HEK293 (cell line): ENCODE data around the gene DHRS12.

Experiments
- CTCF ChIA-PET: fragments of 350-600 bp; formaldehyde crosslinking; extraction: SDS; loops from one replicate; lab custom pipeline; 2021; ENCODE audit warnings: antibody characterized with exemption; lab: Yijun Ruan, JAX
- POLR2A ChIA-PET: fragments of 300-600 bp; formaldehyde crosslinking; extraction: SDS; loops from one replicate; lab custom pipeline; 2020; ENCODE audit warnings: antibody characterized with exemption, inconsistent platforms; lab: Yijun Ruan, JAX
- H3K27ac ChIP-seq: fragments of 200-500 bp; sonication (Bioruptor generic); 2 replicates; pipeline ENCODE4 v1.5.1; 2014; ENCODE audit warnings: low read depth, low read length, control low read depth, inconsistent platforms; ENCODE audit errors: extremely low read depth
- H3K36me3 ChIP-seq, 2 experiments: fragments of 200-500 bp in 1 of 2; sonication (Bioruptor generic) in 1 of 2; 1 replicate in 1 of 2; 2 replicates in 1 of 2; pipeline ENCODE4 v1.5.1; 2014 to 2017; ENCODE audit warnings: inconsistent platforms in 2 of 2, low read length in 2 of 2; ENCODE audit not compliant: control insufficient read depth in 2 of 2, insufficient read depth in 1 of 2
- H3K4me1 ChIP-seq: fragments of 200-500 bp; sonication (Bioruptor generic); 2 replicates; pipeline ENCODE4 v1.5.1; 2014; ENCODE audit warnings: mild to moderate bottlenecking, low read length, inconsistent platforms; ENCODE audit not compliant: control insufficient read depth, insufficient read depth
- H3K4me3 ChIP-seq: 2 replicates; pipeline ENCODE4 v1.5.1; 2011; ENCODE audit warnings: low read depth, mild to moderate bottlenecking, control low read depth, low read length, moderate library complexity
- H3K9me3 ChIP-seq: fragments of 200-500 bp; sonication (Bioruptor generic); 2 replicates; pipeline ENCODE4 v1.5.1; 2014; ENCODE audit warnings: low read depth, low read length, inconsistent platforms; ENCODE audit not compliant: control insufficient read depth, insufficient read depth
- ATF2 ChIP-seq: fragments of 450-650 bp; formaldehyde crosslinking; IDR thresholded peaks from 2 replicates; pipeline ENCODE4 v1.5.1; 2016; ENCODE audit warnings: missing biosample characterization, missing genetic modification characterization, low read depth
- ELK4 ChIP-seq: IDR thresholded peaks from 2 replicates; pipeline ENCODE4 v1.6.1; 2011; ENCODE audit warnings: mild to moderate bottlenecking, low read depth, low read length, borderline replicate concordance
- FEZF1 ChIP-seq: fragments of 450-650 bp; formaldehyde crosslinking; IDR thresholded peaks from 2 replicates; pipeline ENCODE4 v1.5.1; 2016; ENCODE audit warnings: missing biosample characterization, missing genetic modification characterization
- GLIS2 ChIP-seq: fragments of 450-650 bp; formaldehyde crosslinking; IDR thresholded peaks from 2 replicates; pipeline ENCODE4 v1.5.1; 2016; ENCODE audit warnings: missing biosample characterization, missing genetic modification characterization
- PRDM10 ChIP-seq: fragments of 450-650 bp; formaldehyde crosslinking; IDR thresholded peaks from 2 replicates; pipeline ENCODE4 v1.5.1; 2016; ENCODE audit warnings: missing biosample characterization, missing genetic modification characterization
- SCRT2 ChIP-seq: fragments of 450-650 bp; formaldehyde crosslinking; IDR thresholded peaks from 2 replicates; pipeline ENCODE4 v1.5.1; 2016; ENCODE audit warnings: missing biosample characterization, missing genetic modification characterization
- ZBTB26 ChIP-seq: fragments of 450-650 bp; formaldehyde crosslinking; optimal IDR thresholded peaks from 2 replicates; pipeline ENCODE3; 2016; ENCODE audit warnings: missing biosample characterization, mild to moderate bottlenecking, missing genetic modification characterization
- ZFP69B ChIP-seq: fragments of 450-650 bp; formaldehyde crosslinking; IDR thresholded peaks from 2 replicates; pipeline ENCODE4 v1.5.1; 2016; ENCODE audit warnings: missing biosample characterization, missing genetic modification characterization
- ZNF114 ChIP-seq: fragments of 450-650 bp; formaldehyde crosslinking; IDR thresholded peaks from 2 replicates; pipeline ENCODE4 v1.5.0; 2017; ENCODE audit warnings: missing biosample characterization, missing genetic modification characterization
- ZNF140 ChIP-seq: fragments of 450-650 bp; formaldehyde crosslinking; IDR thresholded peaks from 2 replicates; pipeline ENCODE4 v1.5.1; 2016; ENCODE audit warnings: missing biosample characterization, missing genetic modification characterization
- ZNF24 ChIP-seq: fragments of 450-650 bp; formaldehyde crosslinking; IDR thresholded peaks from 2 replicates; pipeline ENCODE4 v1.5.1; 2016; ENCODE audit warnings: missing biosample characterization, missing genetic modification characterization
- ZNF26 ChIP-seq: fragments of 450-650 bp; formaldehyde crosslinking; IDR thresholded peaks from 2 replicates; pipeline ENCODE4 v1.5.1; 2016; ENCODE audit warnings: missing biosample characterization, missing genetic modification characterization
- ZNF274 ChIP-seq, 2 experiments: fragments of 200-500 bp in 1 of 2; fragments of 450-650 bp in 1 of 2; sonication (Bioruptor generic) in 1 of 2; formaldehyde crosslinking in 1 of 2; IDR thresholded peaks; 2 replicates each; pipeline versions ENCODE4 v1.5.1 to v1.6.1; 2014 to 2016; ENCODE audit warnings: borderline replicate concordance in 1 of 2, inconsistent platforms in 1 of 2, low read length in 1 of 2, missing biosample characterization in 1 of 2, missing genetic modification characterization in 1 of 2
- ZNF280D ChIP-seq: fragments of 450-650 bp; formaldehyde crosslinking; IDR thresholded peaks from 2 replicates; pipeline ENCODE4 v1.5.1; 2016; ENCODE audit warnings: missing biosample characterization, missing genetic modification characterization
- ZNF311 ChIP-seq: fragments of 450-650 bp; formaldehyde crosslinking; IDR thresholded peaks from 2 replicates; pipeline ENCODE4 v1.5.1; 2017; ENCODE audit warnings: missing biosample characterization, missing genetic modification characterization, borderline replicate concordance
- ZNF362 ChIP-seq: fragments of 450-650 bp; formaldehyde crosslinking; IDR thresholded peaks from 2 replicates; pipeline ENCODE4 v1.5.1; 2016; ENCODE audit warnings: missing biosample characterization, missing genetic modification characterization
- ZNF423 ChIP-seq: fragments of 450-650 bp; formaldehyde crosslinking; IDR thresholded peaks from 2 replicates; pipeline ENCODE4 v1.5.1; 2016; ENCODE audit warnings: missing biosample characterization, missing genetic modification characterization
- ZNF501 ChIP-seq: fragments of 450-650 bp; formaldehyde crosslinking; IDR thresholded peaks from 2 replicates; pipeline ENCODE4 v1.5.1; 2016; ENCODE audit warnings: missing biosample characterization, missing genetic modification characterization
- ZNF521 ChIP-seq: fragments of 450-650 bp; formaldehyde crosslinking; IDR thresholded peaks from 2 replicates; pipeline ENCODE4 v1.5.1; 2017; ENCODE audit warnings: missing biosample characterization, mild to moderate bottlenecking, missing genetic modification characterization
- ZNF701 ChIP-seq: fragments of 450-650 bp; formaldehyde crosslinking; IDR thresholded peaks from 2 replicates; pipeline ENCODE4 v1.5.1; 2016; ENCODE audit warnings: missing biosample characterization, missing genetic modification characterization

DHRS12 gene

GRCh38 chr13:51818276-51818675, 14.3 kb upstream of the DHRS12 start (continued):
- TF ChIP-seq ZNF26 (tag by site-specific recombination) = no peak
- no peak for TF ChIP-seq ZNF274 (IDR thresholded peaks at IDR 0.05; ENCODE audit: low read length)
- TF ChIP-seq ZNF274 (tag by site-specific recombination; IDR thresholded peaks at IDR 0.05; ENCODE audit: borderline replicate concordance) = no peak
- no peak for TF ChIP-seq GLIS2 (tag by site-specific recombination)
- TF ChIP-seq ZNF521 = no peak
- no peak for TF ChIP-seq ZNF501 (tag by site-specific recombination)
- TF ChIP-seq ATF2 = no peak
- no peak for TF ChIP-seq ZNF423 (tag by site-specific recombination)
- TF ChIP-seq ZNF24 = no peak
- TF ChIP-seq ZNF140 (tag by site-specific recombination) = no peak
- TF ChIP-seq ELK4 = no peak

GRCh38 chr13:51817717-51818116, 13.8 kb upstream of the DHRS12 start:
- H3K9me3 ChIP-seq = no peaks in the 10 kb centered on the region
- no peak overlapping the region for H3K4me3 ChIP-seq
- ChIA-PET POLR2A (no interaction called here), CTCF (no interaction called here)
- no peaks in the 10 kb centered on the region for H3K4me1 ChIP-seq
- no peak overlapping the region for H3K27ac ChIP-seq
- no peaks in the 10 kb centered on the region for H3K36me3 ChIP-seq
- TF ChIP-seq PRDM10 (tag by site-specific recombination) = no peak
- TF ChIP-seq ZFP69B (tag by site-specific recombination) = no peak
- no peak for TF ChIP-seq SCRT2 (tag by site-specific recombination)
- TF ChIP-seq ZNF701 (tag by site-specific recombination) = no peak
- TF ChIP-seq ZNF280D (tag by site-specific recombination) = no peak
- no peak for TF ChIP-seq ZBTB26 (tag by site-specific recombination)
- no peak for TF ChIP-seq FEZF1
- TF ChIP-seq ZNF114 (tag by site-specific recombination) = no peak
- TF ChIP-seq ZNF362 (tag by site-specific recombination) = no peak
- no peak for TF ChIP-seq ZNF311 (tag by site-specific recombination)
